SK-N-SH treated with all-trans-retinoic acid at 6 μM for 48 hours (cell line): ENCODE data around the gene TTC39B.

Experiments used
- ARNTL ChIP-seq: fragments of 450-650 bp; formaldehyde crosslinking; IDR thresholded peaks from 2 replicates; pipeline ENCODE4 v1.5.0; 2020; ENCODE audit warnings: low read depth, mild to moderate bottlenecking, moderate library complexity, borderline replicate concordance
- BACH2 ChIP-seq: fragments of 250-450 bp; sonication (Bioruptor Pico); IDR thresholded peaks from 2 replicates; pipeline ENCODE4 v1.9.0; 2021; ENCODE audit warnings: mild to moderate bottlenecking, borderline replicate concordance
- PPARA ChIP-seq: fragments of 250-450 bp; sonication (Bioruptor Pico); IDR thresholded peaks from 2 replicates; pipeline ENCODE4 v1.5.0; 2020; ENCODE audit warnings: mild to moderate bottlenecking, borderline replicate concordance
- TSHZ2 ChIP-seq: fragments of 250-450 bp; sonication (Bioruptor Pico); IDR thresholded peaks from 2 replicates; pipeline ENCODE4 v1.5.0; 2020; ENCODE audit warnings: mild to moderate bottlenecking, moderate library complexity
- ZC3H10 ChIP-seq: fragments of 250-450 bp; sonication (Bioruptor Pico); IDR thresholded peaks from 2 replicates; pipeline ENCODE4 v1.5.1; 2021; ENCODE audit warnings: mild to moderate bottlenecking, moderate library complexity
- ZNF565 ChIP-seq: fragments of 450-650 bp; formaldehyde crosslinking; conservative IDR thresholded peaks from 2 replicates; pipeline ENCODE4 v1.5.0; 2020; ENCODE audit warnings: low read depth, mild to moderate bottlenecking, moderate library complexity

- no peak for TF ChIP-seq TSHZ2 (CRISPR knock-in tag)
- TF ChIP-seq ZNF565: no peak
- no peak for TF ChIP-seq ZC3H10 (CRISPR knock-in tag)
- TF ChIP-seq ARNTL (CRISPR knock-in tag): no peak
- TF ChIP-seq PPARA (CRISPR knock-in tag): no peak
- TF ChIP-seq BACH2 (CRISPR knock-in tag): no peak
Measured at GRCh38 chr9:15153961-15154360, 153.1 kb downstream of the TTC39B start.
